Measurements from ENCODE around the gene SORBS2.

DNA sequence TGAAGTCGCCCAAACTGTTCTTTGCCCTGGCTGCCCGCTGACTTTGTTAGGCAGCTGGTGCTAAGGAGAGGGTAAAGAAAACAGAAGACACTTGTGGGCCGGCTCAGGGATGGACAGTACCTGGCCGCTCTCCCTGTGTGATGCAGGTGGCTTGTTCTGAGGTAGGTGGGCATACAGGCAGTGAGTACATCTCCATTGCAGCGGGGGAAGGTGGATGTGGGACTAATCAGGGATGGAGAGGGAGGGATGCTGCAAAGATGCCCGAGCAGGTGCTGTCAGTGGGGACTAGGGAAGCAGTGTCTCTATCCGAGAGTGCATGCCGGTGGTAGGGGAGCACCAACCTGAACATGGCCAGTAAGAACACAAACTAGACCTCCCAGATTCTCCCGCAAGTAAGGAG is 67.0 kb downstream of the SORBS2 start:
- no peak for TF ChIP-seq POLR2A (IDR thresholded peaks at IDR 0.05)
- TF ChIP-seq, protein P1, sequence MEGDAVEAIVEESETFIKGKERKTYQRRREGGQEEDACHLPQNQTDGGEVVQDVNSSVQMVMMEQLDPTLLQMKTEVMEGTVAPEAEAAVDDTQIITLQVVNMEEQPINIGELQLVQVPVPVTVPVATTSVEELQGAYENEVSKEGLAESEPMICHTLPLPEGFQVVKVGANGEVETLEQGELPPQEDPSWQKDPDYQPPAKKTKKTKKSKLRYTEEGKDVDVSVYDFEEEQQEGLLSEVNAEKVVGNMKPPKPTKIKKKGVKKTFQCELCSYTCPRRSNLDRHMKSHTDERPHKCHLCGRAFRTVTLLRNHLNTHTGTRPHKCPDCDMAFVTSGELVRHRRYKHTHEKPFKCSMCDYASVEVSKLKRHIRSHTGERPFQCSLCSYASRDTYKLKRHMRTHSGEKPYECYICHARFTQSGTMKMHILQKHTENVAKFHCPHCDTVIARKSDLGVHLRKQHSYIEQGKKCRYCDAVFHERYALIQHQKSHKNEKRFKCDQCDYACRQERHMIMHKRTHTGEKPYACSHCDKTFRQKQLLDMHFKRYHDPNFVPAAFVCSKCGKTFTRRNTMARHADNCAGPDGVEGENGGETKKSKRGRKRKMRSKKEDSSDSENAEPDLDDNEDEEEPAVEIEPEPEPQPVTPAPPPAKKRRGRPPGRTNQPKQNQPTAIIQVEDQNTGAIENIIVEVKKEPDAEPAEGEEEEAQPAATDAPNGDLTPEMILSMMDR (IDR thresholded peaks at IDR 0.05): no peak
- TF ChIP-seq POLR2AphosphoS5 (IDR thresholded peaks at IDR 0.05): no peak
